HepG2 (cell line): Measurements from ENCODE around the gene LRRC27. TPM values are rescaled to one million over a fixed set of nuclear protein-coding genes. Genes with fewer than 3 reads are reported as not detected.

Experiments
- ARNT2 ChIP-seq: sonication (generic); formaldehyde crosslinking; IDR thresholded peaks from 2 replicates; pipeline ENCODE4 v1.8.0; 2022; ENCODE audit warnings: mild to moderate bottlenecking, low read depth, missing genetic modification reagents, moderate library complexity
- MED1 ChIP-seq: sonication (generic); formaldehyde crosslinking; IDR thresholded peaks from 2 replicates; pipeline ENCODE4 v1.4.0; 2020; ENCODE audit warnings: missing genetic modification reagents
- POGK ChIP-seq: sonication (generic); formaldehyde crosslinking; conservative IDR thresholded peaks from 2 replicates; pipeline ENCODE4 v1.8.0; 2022; ENCODE audit warnings: mild to moderate bottlenecking, moderate library complexity, missing genetic modification reagents
- RARA ChIP-seq: IDR thresholded peaks from 2 replicates; pipeline ENCODE4 v1.6.1; 2016; ENCODE audit warnings: missing genetic modification reagents, missing compliant biosample characterization
- TERF1 ChIP-seq: sonication (generic); formaldehyde crosslinking; IDR thresholded peaks from 2 replicates; pipeline ENCODE4 v1.8.0; 2022; ENCODE audit warnings: mild to moderate bottlenecking, missing genetic modification reagents, moderate library complexity
- THAP9 ChIP-seq: sonication (generic); formaldehyde crosslinking; IDR thresholded peaks from 2 replicates; pipeline ENCODE4; 2020; ENCODE audit warnings: missing genetic modification reagents, mild to moderate bottlenecking, borderline replicate concordance
- THRA ChIP-seq: sonication (generic); formaldehyde crosslinking; IDR thresholded peaks from 2 replicates; pipeline ENCODE4 v1.4.0; 2020; ENCODE audit warnings: missing genetic modification reagents, borderline replicate concordance
- YY1 ChIP-seq: IDR thresholded peaks from 2 replicates; pipeline ENCODE4 v1.6.1; 2011; ENCODE audit warnings: low read length, low read depth, moderate library complexity, mild to moderate bottlenecking; ENCODE audit not compliant: insufficient read depth, insufficient replicate concordance
- ZFP82 ChIP-seq: sonication (generic); formaldehyde crosslinking; IDR thresholded peaks from 2 replicates; pipeline ENCODE4 v1.5.1; 2020; ENCODE audit warnings: mild to moderate bottlenecking, missing genetic modification reagents, borderline replicate concordance
- ZNF10 ChIP-seq: sonication (generic); formaldehyde crosslinking; IDR thresholded peaks from 2 replicates; pipeline ENCODE4 v1.4.0; 2020; ENCODE audit warnings: mild to moderate bottlenecking, low read depth, missing genetic modification reagents, borderline replicate concordance
- ZNF20 ChIP-seq: sonication (generic); formaldehyde crosslinking; IDR thresholded peaks from 2 replicates; pipeline ENCODE4 v1.4.0; 2020; ENCODE audit warnings: mild to moderate bottlenecking, moderate library complexity, missing genetic modification reagents
- ZNF512 ChIP-seq: sonication (generic); formaldehyde crosslinking; IDR thresholded peaks from 2 replicates; pipeline ENCODE4 v1.4.0; 2020; ENCODE audit warnings: mild to moderate bottlenecking, missing genetic modification reagents
- ZNF576 ChIP-seq: sonication (generic); formaldehyde crosslinking; IDR thresholded peaks from 2 replicates; pipeline ENCODE4 v1.4.0; 2020; ENCODE audit warnings: mild to moderate bottlenecking, missing genetic modification reagents
- ZNF781 ChIP-seq: sonication (generic); formaldehyde crosslinking; IDR thresholded peaks from 2 replicates; pipeline ENCODE4 v1.5.1; 2020; ENCODE audit warnings: borderline replicate concordance, mild to moderate bottlenecking, missing genetic modification reagents; ENCODE audit errors: not compliant biosample characterization
- ZNF800 ChIP-seq: sonication (generic); formaldehyde crosslinking; IDR thresholded peaks from 2 replicates; pipeline ENCODE4 v1.4.0; 2020; ENCODE audit warnings: missing genetic modification reagents
- polyA plus RNA-seq, 8 experiments: library from polyadenylated mRNA; depleted of rRNA in 3 of 8; stranded (reverse) in 7 of 8; unstranded in 1 of 8; fragments of >200 nt; fragmentation: Illumina TruSeq in 4 of 8; extraction: Trizol in 4 of 8; gene quantifications; 2 replicates each; pipeline versions ENCODE4 v1.2.1 to v1.2.3, GENCODE V29; 2011 to 2016; ENCODE audit warnings: low read depth in 4 of 8, missing spikeins in 1 of 8, mixed read lengths in 1 of 8; ENCODE audit not compliant: insufficient read depth in 1 of 8
- total RNA-seq, 5 experiments: library from RNA; depleted of rRNA; stranded (reverse); fragments of >200 nt; fragmentation: Illumina TruSeq; extraction: Trizol; gene quantifications; 2 replicates each; pipeline ENCODE4 v1.2.3, GENCODE V29; 2016; ENCODE audit warnings: low read depth in 1 of 5

The LRRC27 gene
- total and polyA plus RNA-seq, 2 of the 13 experiments (the other 11 are each of a cell fraction or from before 2014, with no cell fraction given) = 4.2 to 4.6 TPM

- no peak for TF ChIP-seq ZNF512 (CRISPR knock-in tag)
- no peak for TF ChIP-seq ARNT2
- no peak; the same call in 1 of the 2 replicates for TF ChIP-seq THAP9 (CRISPR knock-in tag)
- no peak for TF ChIP-seq ZNF576 (CRISPR knock-in tag)
- TF ChIP-seq ZNF781 (CRISPR knock-in tag) = no peak
- no peak for TF ChIP-seq TERF1 (CRISPR knock-in tag)
- TF ChIP-seq ZFP82 (CRISPR knock-in tag) = no peak
- peak; percentile 33; the same call in 1 of the 2 replicates for TF ChIP-seq RARA
- peak; percentile 67 for TF ChIP-seq MED1 (CRISPR knock-in tag)
- no peak; the same call in 1 of the 2 replicates for TF ChIP-seq THRA
- no peak for TF ChIP-seq ZNF20
- no peak for TF ChIP-seq POGK (CRISPR knock-in tag)
- TF ChIP-seq ZNF800 = peak; percentile 87
- TF ChIP-seq YY1 = no peak
- no peak for TF ChIP-seq ZNF10 (CRISPR knock-in tag)
Observed at GRCh38 chr10:132395704-132396493, 63.9 kb downstream of the LRRC27 start (continued).
